Cortex of kidney (tissue), 1 donor: Measurements from ENCODE around the gene TPK1.
"Not testable (repeated sequence)": the region's sequence is repeated elsewhere in the genome, so short reads cannot be mapped to it uniquely, and the experiment has no call there.

Experiments used
- DNase-seq: peaks from one replicate; lab custom pipeline; 2025; lab: John Stamatoyannopoulos, UW

Gene TPK1

GRCh38 chr7:144822223-144822622 lies 13.6 kb downstream of the TPK1 start:
- DNase-seq: no peak

GRCh38 chr7:144821067-144821466 lies 14.8 kb downstream of the TPK1 start:
- no peak for DNase-seq

DNA sequence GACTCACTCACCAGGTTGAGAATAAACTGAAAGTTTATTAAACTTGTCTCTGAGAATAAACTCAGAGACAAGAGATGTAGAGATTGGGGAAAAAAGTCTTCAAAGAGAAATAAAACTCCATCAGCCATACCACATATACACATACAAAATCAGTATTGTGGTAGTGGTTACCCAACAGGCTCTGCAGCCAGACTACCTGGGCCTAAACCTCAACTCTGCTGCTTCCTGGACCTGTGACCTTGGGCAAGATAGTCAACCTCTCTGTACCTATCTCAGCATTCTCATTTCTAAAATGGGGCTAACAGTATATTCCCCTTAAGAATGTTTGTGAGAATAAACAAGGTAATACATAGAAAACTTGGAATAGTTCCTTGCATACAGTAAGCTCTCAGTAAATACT lies 15.3 kb downstream of the TPK1 start:
- DNase-seq: no peak

DNA sequence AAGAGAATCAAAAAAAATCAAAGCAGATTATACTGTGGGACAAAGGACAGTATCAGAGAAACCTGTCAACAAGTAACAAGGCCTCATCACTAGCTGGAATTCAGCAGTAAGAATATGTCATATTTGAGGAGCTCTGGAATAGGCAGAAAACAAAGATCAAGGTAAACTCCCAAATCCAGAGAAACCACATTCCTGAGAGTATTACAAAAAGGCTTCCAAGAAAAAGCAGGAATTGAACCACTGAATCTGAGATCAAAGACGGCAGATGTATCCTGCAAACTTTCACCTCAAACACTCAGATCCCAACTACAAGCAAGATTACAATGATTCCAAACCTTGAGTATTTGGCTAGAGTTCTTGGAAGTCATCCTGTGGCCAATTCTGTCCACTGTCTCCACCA lies 16.3 kb downstream of the TPK1 start:
- no peak for DNase-seq

GRCh38 chr7:144818511-144818910 lies 17.3 kb downstream of the TPK1 start:
- DNase-seq: no peak

- no peak for DNase-seq
Observed at GRCh38 chr7:144817001-144817400, 18.9 kb downstream of the TPK1 start.

DNA sequence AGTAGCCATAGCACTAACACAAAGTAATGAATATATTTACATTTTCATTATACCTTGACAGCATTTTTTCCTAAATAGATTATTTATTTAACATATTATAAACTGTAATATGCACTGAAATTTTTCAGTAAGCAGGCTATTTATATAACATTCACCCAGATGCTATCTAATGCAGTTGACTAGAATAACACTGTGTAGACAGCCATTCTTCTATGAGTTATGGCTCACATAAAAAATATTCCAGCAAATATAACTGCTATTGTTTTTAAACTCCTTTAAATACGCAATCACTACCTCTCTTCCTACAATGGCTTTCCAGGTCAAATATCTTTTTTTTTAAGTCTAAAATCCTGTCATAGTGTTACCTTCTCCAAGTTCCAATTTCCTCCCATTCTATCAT lies 21.6 kb downstream of the TPK1 start:
- DNase-seq: no peak

DNA sequence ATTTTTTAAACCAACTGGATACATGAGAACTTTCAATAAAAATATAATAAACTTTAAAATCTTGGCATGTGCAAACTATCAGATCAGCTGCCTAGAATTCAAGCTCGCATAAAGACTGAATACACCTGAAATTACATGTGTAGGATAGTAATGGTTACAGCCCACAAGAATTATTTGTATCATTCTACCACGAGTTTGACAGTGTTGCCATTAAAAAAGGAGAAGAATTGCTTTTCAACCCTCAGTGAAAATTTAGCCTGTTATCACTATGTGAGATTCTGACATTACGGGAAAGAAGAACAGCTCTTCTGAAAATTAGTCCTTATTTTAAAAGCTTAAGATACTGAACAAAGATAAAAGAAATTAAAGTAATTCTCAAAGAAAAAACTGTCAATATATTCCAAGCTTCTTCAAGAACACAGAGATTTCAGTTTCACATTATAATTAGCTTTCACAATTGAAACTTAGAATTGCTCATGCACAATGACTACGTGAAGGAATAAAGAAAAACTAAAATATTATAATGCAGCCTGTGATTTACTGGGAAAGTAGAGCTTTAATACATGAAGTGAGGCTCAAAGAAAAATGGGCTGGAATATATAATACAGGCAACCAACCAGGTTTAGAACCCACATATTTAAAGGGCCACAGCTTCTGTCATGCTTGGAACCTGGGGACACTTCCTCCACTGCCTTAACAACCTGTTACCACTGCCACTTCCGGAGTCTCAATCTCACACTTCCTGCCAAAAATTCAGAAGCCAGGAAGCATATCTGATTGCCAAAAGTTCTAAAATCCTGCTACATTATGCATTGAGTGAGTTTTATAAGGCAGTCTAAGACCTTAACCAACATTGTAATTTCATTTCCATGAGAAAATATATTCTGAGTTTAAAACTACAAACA lies 23.2 kb downstream of the TPK1 start:
- no peak for DNase-seq

GRCh38 chr7:144805627-144806239 lies 30.1 kb downstream of the TPK1 start:
- DNase-seq: no peak

GRCh38 chr7:144800678-144801436 lies 35.0 kb downstream of the TPK1 start:
- DNase-seq: not testable (repeated sequence)

- DNase-seq: no peak
Observed at GRCh38 chr7:144796919-144797318, 38.9 kb downstream of the TPK1 start.

DNA sequence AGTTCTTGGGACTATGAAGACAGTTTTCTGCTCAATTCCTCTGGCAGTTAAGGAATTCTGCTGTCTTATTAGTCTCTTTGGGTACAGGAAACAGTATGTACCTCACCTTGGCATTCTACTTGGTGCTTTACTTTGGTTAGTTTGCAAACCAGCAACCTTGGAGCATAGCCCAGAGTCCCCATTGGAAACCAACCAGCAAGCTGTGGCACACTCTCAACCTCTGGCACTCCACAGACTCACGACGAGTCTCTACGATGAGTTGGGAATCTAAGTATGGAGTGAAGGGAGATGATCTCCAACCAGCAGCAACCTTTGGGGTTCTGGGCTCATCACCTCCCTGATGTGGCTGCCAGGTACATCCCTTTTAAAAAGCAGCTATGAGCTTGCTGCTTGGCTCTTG lies 43.8 kb downstream of the TPK1 start:
- DNase-seq: no peak

DNA sequence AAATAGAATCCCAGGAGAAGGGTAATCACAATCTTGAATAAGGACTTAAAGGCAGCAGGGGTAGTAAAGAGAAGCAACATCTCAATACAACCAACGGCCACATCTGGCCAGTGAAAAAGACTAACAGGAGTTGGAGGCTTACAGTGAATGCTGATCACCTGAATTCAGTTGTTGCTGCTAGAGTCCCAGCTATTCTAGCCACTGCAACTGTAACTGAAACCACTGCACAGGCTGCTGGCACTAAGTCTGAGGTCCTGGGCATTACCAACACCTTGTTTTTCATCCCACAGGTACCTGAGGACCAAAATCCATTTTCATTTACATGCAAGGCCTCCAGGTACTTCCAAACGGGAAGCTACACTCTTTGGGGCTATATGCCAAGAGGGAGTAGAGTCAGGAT lies 44.4 kb downstream of the TPK1 start:
- no peak for DNase-seq

DNA sequence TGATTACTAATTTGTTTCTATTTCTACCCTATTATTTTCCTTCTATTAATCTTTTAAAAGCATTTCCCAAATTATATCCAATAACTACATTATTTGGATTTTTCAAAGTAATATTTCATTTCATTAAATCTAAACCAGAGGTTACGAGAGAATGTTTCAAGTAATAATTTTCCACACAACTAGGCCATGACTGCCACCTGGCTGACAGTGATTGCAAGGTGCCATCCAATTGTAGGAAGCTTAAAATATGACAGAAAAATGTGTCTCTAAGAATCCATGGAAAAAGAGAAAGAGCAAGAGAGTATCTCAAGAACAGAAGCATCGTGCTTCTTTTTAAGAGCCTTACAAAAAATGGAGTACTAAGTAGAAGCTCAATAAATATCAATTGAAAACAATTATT lies 48.7 kb downstream of the TPK1 start:
- DNase-seq: no peak

- DNase-seq: no peak
Observed at GRCh38 chr7:144786522-144786921, 49.3 kb downstream of the TPK1 start.

DNA sequence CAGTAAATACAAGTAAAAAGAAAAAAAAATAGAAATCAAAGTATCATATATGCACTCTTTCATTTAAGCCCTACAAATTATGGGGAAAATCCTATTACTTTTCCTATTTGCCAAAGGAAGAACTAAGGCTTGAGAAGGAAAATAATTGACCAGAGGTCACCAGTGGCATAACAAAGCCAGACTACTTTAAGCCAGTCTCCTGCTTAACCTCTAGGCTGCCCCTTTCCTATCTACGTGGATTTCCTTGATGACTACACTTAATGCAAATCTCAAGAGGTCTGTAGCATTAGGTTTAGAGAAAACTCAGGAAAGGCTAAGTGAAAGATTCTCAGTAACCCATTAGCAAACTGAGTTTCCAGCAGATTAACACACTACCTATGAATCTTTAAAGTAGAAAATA lies 49.8 kb downstream of the TPK1 start:
- DNase-seq: no peak

DNA sequence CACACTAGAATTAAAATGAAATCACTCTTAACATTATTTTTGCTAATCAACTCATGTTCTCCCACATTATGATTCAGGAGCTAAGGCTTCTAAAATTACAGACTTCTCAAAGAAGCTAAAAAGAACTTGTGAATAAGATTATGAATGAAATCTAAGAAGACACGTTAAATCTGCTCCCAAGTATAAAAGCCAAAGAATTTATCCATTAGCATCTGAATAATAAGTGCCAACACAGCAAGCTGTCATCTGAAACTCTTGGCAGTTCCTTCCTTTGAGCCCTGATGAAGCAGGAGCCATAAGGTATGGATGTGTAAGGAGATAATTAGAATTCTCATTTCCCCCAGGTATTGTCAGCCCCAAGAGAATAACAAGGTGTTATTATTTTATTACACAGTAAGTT lies 50.3 kb downstream of the TPK1 start:
- DNase-seq: no peak

- no peak for DNase-seq
Observed at GRCh38 chr7:144784943-144785342, 50.9 kb downstream of the TPK1 start.

- no peak for DNase-seq
Observed at GRCh38 chr7:144784441-144784840, 51.4 kb downstream of the TPK1 start.

- DNase-seq: no peak
Observed at GRCh38 chr7:144782883-144783282, 53.0 kb downstream of the TPK1 start.

DNA sequence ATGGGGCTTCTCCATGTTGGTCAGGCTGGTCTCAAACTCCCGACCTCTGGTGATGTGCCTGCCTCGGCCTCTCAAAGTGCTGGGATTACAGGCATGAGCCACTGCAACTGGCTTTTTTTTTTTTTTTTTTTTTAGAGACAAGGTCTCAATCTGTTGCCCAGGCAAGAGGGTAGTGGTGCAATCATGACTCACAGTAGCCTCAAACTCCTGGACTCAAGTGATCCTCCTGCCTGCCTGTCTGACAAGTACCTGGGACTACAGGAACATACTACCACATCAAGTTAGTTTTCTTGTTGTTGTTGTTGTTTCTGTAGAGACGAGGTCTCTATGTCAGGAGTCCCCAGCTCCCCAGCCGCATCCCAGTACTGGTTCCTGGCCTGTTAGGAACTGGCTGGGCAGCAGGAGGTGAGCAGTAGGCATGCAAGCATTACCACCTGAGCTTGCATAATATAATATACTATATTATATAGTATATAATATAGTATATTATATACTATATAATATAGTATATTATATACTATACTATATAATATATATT lies 55.7 kb downstream of the TPK1 start:
- no peak for DNase-seq

- not testable (repeated sequence) for DNase-seq
Observed at GRCh38 chr7:144777889-144778288, 58.0 kb downstream of the TPK1 start.
